ENCODE results near the gene VCAN. TPM values are rescaled to one million over a fixed set of nuclear protein-coding genes. Genes with fewer than 3 reads are reported as not detected.
A peak's percentile ranks its signal among the peaks of the same experiment; 100 is the strongest.

The VCAN gene
- total and polyA plus RNA-seq, 2 of the 8 experiments (the other 6 are each of a cell fraction or from before 2014, with no cell fraction given), result 146 to 404 TPM

DNA sequence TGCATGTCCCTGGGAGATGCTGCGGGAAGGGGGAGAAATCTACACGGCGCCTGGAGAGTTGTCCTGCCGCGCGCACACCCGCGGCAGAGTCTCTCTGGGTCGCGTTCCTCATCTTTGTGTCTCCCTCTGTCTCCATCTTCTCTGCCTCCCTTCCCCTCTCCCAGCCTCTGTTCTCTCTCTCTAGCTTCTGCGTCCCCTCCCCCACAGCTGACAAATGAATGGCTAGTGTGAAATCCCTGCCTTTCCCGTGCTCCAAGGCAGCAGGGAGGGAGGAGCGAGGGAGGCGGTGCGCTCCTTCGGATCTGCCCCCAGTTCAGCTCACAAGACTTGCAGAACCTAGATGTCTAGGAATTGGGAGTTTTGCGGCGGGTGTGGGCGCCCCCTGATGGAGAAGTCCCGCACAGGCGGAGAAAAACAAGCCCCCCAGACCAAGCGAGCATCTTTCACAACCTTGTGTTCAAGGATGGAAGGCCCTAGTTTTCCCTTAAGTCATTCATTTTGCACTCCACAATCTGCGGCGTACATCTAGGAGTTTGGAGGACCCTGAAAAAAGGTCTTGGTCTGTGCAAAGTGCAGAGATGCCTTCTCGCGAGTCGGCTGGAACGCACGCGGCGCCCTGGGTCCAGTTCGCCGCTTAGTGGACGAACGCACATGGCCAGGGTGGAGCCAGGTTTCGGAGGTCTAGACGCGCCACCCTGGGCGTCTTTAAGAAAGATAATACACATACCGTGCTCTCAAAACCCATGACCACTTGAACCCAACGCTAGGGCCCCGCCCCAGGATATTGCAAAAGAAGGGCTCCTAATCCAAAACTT is 2.0 kb downstream of the VCAN start:
- DNase-seq (ENCODE audit: low read depth in 1 of 2, low spot score in 2 of 2), result peak; percentile 96 to 100
- H2AFZ ChIP-seq (ENCODE audit: low read length), result no peak overlapping the region
- peaks cover 0 to 42% of the 10 kb centered on the region in 2 experiments; a peak in 3 of 4 replicates for H3K79me2 ChIP-seq (ENCODE audit: control insufficient read depth in 1 of 2, insufficient read depth in 2 of 2, low read length in 2 of 2)
- WGBS, 2 experiments (ENCODE audit: extremely low coverage in 1 of 2, insufficient coverage in 1 of 2, insufficient read length in 1 of 2, insufficient replicate concordance in 2 of 2, low coverage in 1 of 2, low lambda C conversion rate in 2 of 2, missing lambda C conversion rate in 1 of 2), result 1% methylated on average over 36 of the region's 42 CpGs; no CpG with 5 or more reads in 1 of the 2 experiments
- H2BK5ac ChIP-seq (ENCODE audit: low read depth, low read length), result peak overlapping the region; percentile 90; the same call in 1 of the 2 replicates
- H4K20me1 ChIP-seq (replicated peaks in 1 of 2; ENCODE audit: control insufficient read depth in 1 of 2, insufficient read depth in 2 of 2, low read length in 2 of 2), result no peaks in the 10 kb centered on the region
- H3K4me2 ChIP-seq (ENCODE audit: insufficient read depth in 1 of 2, low read depth in 2 of 2, low read length in 2 of 2), result peak overlapping the region; percentile 66 to 87
- H3K27ac ChIP-seq (ENCODE audit: low read depth, low read length), result peak overlapping the region; percentile 53
- no peak overlapping the region for H3K14ac ChIP-seq (ENCODE audit: insufficient read length)
- H2AK5ac ChIP-seq (ENCODE audit: low read depth, low read length), result no peak overlapping the region
- peak overlapping the region; percentile 82 for H3K56ac ChIP-seq (replicated peaks; ENCODE audit: insufficient read length, low read depth, low read length)
- H3K23ac ChIP-seq (ENCODE audit: insufficient read length), result no peak overlapping the region
- peaks cover 0 to 11% (median under 1%) of the 10 kb centered on the region in 4 experiments; a peak in 4 of 7 replicates for H3K4me1 ChIP-seq (replicated peaks in 1 of 4; ENCODE audit: control insufficient read depth in 3 of 4, insufficient read depth in 4 of 4, low read length in 3 of 4)
- H3K27me3 ChIP-seq (replicated peaks in 1 of 4; ENCODE audit: control insufficient read depth in 3 of 4, extremely low read depth in 1 of 4, insufficient read depth in 3 of 4, low read length in 3 of 4), result no peaks in the 10 kb centered on the region
- no peaks in the 10 kb centered on the region for H3K9me3 ChIP-seq (ENCODE audit: insufficient read depth in 2 of 2, low read depth in 1 of 2, low read length in 1 of 2)
- ChIA-PET POLR2A (ENCODE audit: partially characterized antibody) (interaction anchor here (0.6 to 1.5 kb wide), 7 partner anchors 22 to 400 kb away, joined by 3 to 5 read pairs (median 3); partner anchors contain the start of genes TMEM167A and XRCC4), CTCF (ENCODE audit: partially characterized antibody) (interaction anchor here (0.6 to 1.2 kb wide), 8 partner anchors 10 to 517 kb away, joined by 3 to 5 read pairs (median 3); no protein-coding TSS in a partner anchor)
- peak overlapping the region; percentile 63 to 75 (median 69) for H3K9ac ChIP-seq (replicated peaks in 1 of 4; ENCODE audit: extremely low read depth in 1 of 4, low read depth in 3 of 4, low read length in 3 of 4)
- H3K4me3 ChIP-seq (ENCODE audit: extremely low read depth in 1 of 4, insufficient read depth in 2 of 4, low read depth in 3 of 4, low read length in 4 of 4), result peak overlapping the region; percentile 71 to 89 (median 76)
- peak overlapping the region; percentile 9 for H2BK120ac ChIP-seq (replicated peaks; ENCODE audit: low read depth, low read length)
- peak overlapping the region; percentile 76; the same call in 1 of the 2 replicates for H4K8ac ChIP-seq (ENCODE audit: extremely low read depth, insufficient read depth, low read length)
- no peak overlapping the region for H3K4ac ChIP-seq (replicated peaks; ENCODE audit: insufficient read length, low read depth, low read length)
- no peaks in the 10 kb centered on the region for H3K79me1 ChIP-seq (ENCODE audit: low read depth, low read length)
- peak; percentile 99 for FAIRE-seq
- H2BK20ac ChIP-seq (ENCODE audit: low read length), result no peak overlapping the region; the same call in 1 of the 2 replicates
- peak overlapping the region; percentile 85 for H4K5ac ChIP-seq (ENCODE audit: insufficient read length, low read depth, low read length)
- peak overlapping the region; percentile 92 for H4K91ac ChIP-seq (replicated peaks; ENCODE audit: insufficient read length, low read length)
- H2BK15ac ChIP-seq (ENCODE audit: low read length), result no peak overlapping the region
- peak overlapping the region; percentile 70 for H2BK12ac ChIP-seq (ENCODE audit: low read depth, low read length)
- H3K23me2 ChIP-seq (ENCODE audit: low read depth, low read length), result peaks cover 17% of the 10 kb centered on the region
- H3K36me3 ChIP-seq (ENCODE audit: control insufficient read depth in 2 of 4, insufficient read depth in 4 of 4, low read length in 3 of 4), result no peaks in the 10 kb centered on the region; a peak in 2 of 8 replicates
- peak overlapping the region; percentile 92 for H3K18ac ChIP-seq (ENCODE audit: extremely low read depth, low read length)
- TF ChIP-seq SAP30 (IDR thresholded peaks at IDR 0.05; ENCODE audit: insufficient read depth, insufficient replicate concordance, low read length) (peak; percentile 78), RFX5 (IDR thresholded peaks at IDR 0.05; ENCODE audit: borderline replicate concordance, low read depth, low read length) (no peak), NANOG (IDR thresholded peaks at IDR 0.05; ENCODE audit: insufficient read depth, low read depth, low read length, poor library complexity, severe bottlenecking) (peak; percentile 6), HDAC6 (IDR thresholded peaks at IDR 0.05; ENCODE audit: low read depth, low read length) (no peak), CHD1 (IDR thresholded peaks at IDR 0.05; ENCODE audit: low read depth, low read length) (no peak), RNF2 (IDR thresholded peaks at IDR 0.05; ENCODE audit: borderline replicate concordance, low read depth, low read length, missing control alignments, poor library complexity, severe bottlenecking) (no peak), ATF2 (IDR thresholded peaks at IDR 0.05; ENCODE audit: low read length) (no peak), RXRA (IDR thresholded peaks at IDR 0.05; ENCODE audit: insufficient read depth, low read depth, low read length) (0 out of 2 replicates have a peak, but pooled peaks have one; percentile 46)

Measured in H1 (cell line).